ENCODE measurements around the gene ELMO3.

GRCh38 chr16:67207249-67208091, 8.5 kb downstream of the ELMO3 start:
- TF ChIP-seq CTCF (IDR thresholded peaks at IDR 0.05; ENCODE audit: low read depth, low read length, poor library complexity, severe bottlenecking) (no peak), EZH2phosphoT487 (IDR thresholded peaks at IDR 0.05; ENCODE audit: borderline replicate concordance, low read length) (no peak)
